Epithelial cell of esophagus (primary cell): ENCODE measurements around the gene CCDC124.

Experiments used
- DNase-seq: peaks from one replicate; pipeline ENCODE4 v3.0.0; 2010; ENCODE audit warnings: low read depth
- H3K4me3 ChIP-seq: 2 replicates; pipeline ENCODE4 v1.5.1; 2011; ENCODE audit warnings: mild to moderate bottlenecking, low read length, control low read depth
- TF ChIP-seq, protein P1 (sequence below): IDR thresholded peaks from 2 replicates; pipeline ENCODE4 v1.5.1; 2011; ENCODE audit warnings: low read depth, mild to moderate bottlenecking, low read length, control low read depth, inconsistent platforms; ENCODE audit not compliant: insufficient read depth; ENCODE audit errors: missing control alignments

CCDC124 gene

DNA sequence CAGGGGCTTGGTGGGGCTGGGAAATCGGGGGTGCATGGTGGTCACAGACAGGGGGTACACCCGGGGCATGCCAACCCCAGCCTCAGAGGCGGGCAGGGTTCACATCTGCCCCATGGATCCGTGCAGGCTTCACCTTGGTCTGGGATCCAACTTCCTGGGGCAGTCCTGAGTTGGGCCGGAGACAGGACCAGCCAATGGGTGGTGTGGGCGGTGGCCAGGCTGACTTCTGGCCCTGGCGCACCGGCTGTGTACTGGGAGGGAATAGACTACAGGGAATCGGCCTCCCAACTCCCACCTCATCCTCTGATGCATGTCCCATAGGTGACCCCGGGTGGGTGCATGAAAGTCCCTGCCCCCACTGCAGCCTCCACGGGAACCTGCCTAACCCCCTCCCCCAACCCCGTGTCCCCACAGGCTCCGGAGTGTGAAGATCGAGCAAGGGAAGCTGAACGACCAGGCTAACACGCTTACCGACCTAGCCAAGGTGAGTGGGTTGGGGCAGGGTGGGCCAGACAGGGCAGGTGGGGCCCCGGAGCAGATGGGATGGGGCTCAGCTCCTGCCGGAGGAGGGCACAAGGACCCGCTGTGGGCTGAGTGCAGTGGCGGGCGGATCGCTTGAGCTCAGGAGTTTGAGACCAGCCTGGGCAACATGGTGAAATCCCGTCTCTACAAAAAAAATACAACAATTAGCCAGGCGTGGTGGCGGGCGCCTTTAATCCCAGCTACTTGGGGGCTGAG lies 60.4 kb downstream of the CCDC124 start:
- H3K4me3 ChIP-seq, result no peak overlapping the region
- no peak for DNase-seq
- TF ChIP-seq, protein P1, sequence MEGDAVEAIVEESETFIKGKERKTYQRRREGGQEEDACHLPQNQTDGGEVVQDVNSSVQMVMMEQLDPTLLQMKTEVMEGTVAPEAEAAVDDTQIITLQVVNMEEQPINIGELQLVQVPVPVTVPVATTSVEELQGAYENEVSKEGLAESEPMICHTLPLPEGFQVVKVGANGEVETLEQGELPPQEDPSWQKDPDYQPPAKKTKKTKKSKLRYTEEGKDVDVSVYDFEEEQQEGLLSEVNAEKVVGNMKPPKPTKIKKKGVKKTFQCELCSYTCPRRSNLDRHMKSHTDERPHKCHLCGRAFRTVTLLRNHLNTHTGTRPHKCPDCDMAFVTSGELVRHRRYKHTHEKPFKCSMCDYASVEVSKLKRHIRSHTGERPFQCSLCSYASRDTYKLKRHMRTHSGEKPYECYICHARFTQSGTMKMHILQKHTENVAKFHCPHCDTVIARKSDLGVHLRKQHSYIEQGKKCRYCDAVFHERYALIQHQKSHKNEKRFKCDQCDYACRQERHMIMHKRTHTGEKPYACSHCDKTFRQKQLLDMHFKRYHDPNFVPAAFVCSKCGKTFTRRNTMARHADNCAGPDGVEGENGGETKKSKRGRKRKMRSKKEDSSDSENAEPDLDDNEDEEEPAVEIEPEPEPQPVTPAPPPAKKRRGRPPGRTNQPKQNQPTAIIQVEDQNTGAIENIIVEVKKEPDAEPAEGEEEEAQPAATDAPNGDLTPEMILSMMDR, result no peak
